HG03432 (cell line): ENCODE results near the gene SHKBP1.
"Not testable (repeated sequence)": the region's sequence is repeated elsewhere in the genome, so short reads cannot be mapped to it uniquely, and the experiment has no call there.

Experiments
- ATAC-seq: cut with Tn5 transposase; IDR thresholded peaks from one replicate; pipeline ENCODE4 v1.9.1; 2021; ENCODE audit warnings: mild to moderate bottlenecking, moderate library complexity; ENCODE audit not compliant: unreplicated experiment

Gene SHKBP1

GRCh38 chr19:40584007-40584406, 7.3 kb downstream of the SHKBP1 start:
- no peak for ATAC-seq

- no peak for ATAC-seq
Observed at GRCh38 chr19:40585241-40585981, 8.7 kb downstream of the SHKBP1 start.

- no peak for ATAC-seq
Observed at GRCh38 chr19:40585982-40586422, 9.3 kb downstream of the SHKBP1 start.

- ATAC-seq = no peak
Observed at GRCh38 chr19:40586611-40587010, 9.9 kb downstream of the SHKBP1 start.

GRCh38 chr19:40588110-40588854, 11.6 kb downstream of the SHKBP1 start:
- ATAC-seq = no peak

GRCh38 chr19:40588926-40589569, 12.4 kb downstream of the SHKBP1 start:
- ATAC-seq = no peak

- no peak for ATAC-seq
Observed at GRCh38 chr19:40589591-40590429, 13.1 kb downstream of the SHKBP1 start.

GRCh38 chr19:40590464-40591265, 14.0 kb downstream of the SHKBP1 start:
- no peak for ATAC-seq

- not testable (repeated sequence) for ATAC-seq
Observed at GRCh38 chr19:40591724-40592123, 15.1 kb downstream of the SHKBP1 start.

- no peak for ATAC-seq
Observed at GRCh38 chr19:40592170-40592569, 15.5 kb downstream of the SHKBP1 start.

GRCh38 chr19:40594255-40594654, 17.6 kb downstream of the SHKBP1 start:
- ATAC-seq = no peak

GRCh38 chr19:40594657-40595091, 18.0 kb downstream of the SHKBP1 start:
- ATAC-seq = no peak

GRCh38 chr19:40596608-40597328, 20.1 kb downstream of the SHKBP1 start:
- no peak for ATAC-seq

GRCh38 chr19:40597329-40597838, 20.7 kb downstream of the SHKBP1 start:
- no peak for ATAC-seq

GRCh38 chr19:40598121-40598917, 21.6 kb downstream of the SHKBP1 start:
- peak; percentile 39 for ATAC-seq

GRCh38 chr19:40598918-40599307, 22.2 kb downstream of the SHKBP1 start:
- no peak for ATAC-seq

- ATAC-seq = no peak
Observed at GRCh38 chr19:40599331-40599901, 22.7 kb downstream of the SHKBP1 start.
